Stomach smooth muscle (tissue), 2 donors: ENCODE measurements around the gene DUSP19.

ENCODE experiments used
- H3K27ac ChIP-seq: one replicate; pipeline ENCODE4 v1.7.0; 2013; ENCODE audit warnings: mild to moderate bottlenecking, low read length, inconsistent platforms
- H3K27me3 ChIP-seq, 2 donors: one replicate each; pipeline ENCODE4 v1.7.0; 2013; ENCODE audit warnings: low read length in 2 of 2; ENCODE audit not compliant: insufficient read depth in 2 of 2, control insufficient read depth in 1 of 2
- H3K36me3 ChIP-seq, 2 donors: one replicate each; pipeline ENCODE4 v1.7.0; 2013; ENCODE audit warnings: low read length in 2 of 2; ENCODE audit not compliant: control insufficient read depth in 2 of 2, insufficient read depth in 2 of 2
- H3K4me1 ChIP-seq: one replicate; pipeline ENCODE4 v1.7.0; 2013; ENCODE audit warnings: low read length; ENCODE audit not compliant: control insufficient read depth, insufficient read depth
- H3K4me3 ChIP-seq, 2 donors: one replicate each; pipeline ENCODE4 v1.7.0; 2013; ENCODE audit warnings: low read length in 2 of 2
- H3K9ac ChIP-seq, 2 donors: one replicate each; pipeline ENCODE4 v1.7.0; 2013; ENCODE audit warnings: low read length in 2 of 2, mild to moderate bottlenecking in 1 of 2
- H3K9me3 ChIP-seq, 2 donors: one replicate each; pipeline ENCODE4 v1.7.0; 2013; ENCODE audit warnings: low read length in 2 of 2; ENCODE audit not compliant: control insufficient read depth in 2 of 2
- donor health status: healthy.
- donor health status: Pancreatic carcinoma.

The DUSP19 gene

GRCh38 chr2:183126635-183127034, 48.1 kb downstream of the DUSP19 start:
- H3K4me3 ChIP-seq, result no peak overlapping the region
- H3K36me3 ChIP-seq, result peaks cover 0 to 5% of the 10 kb centered on the region in 2 donors
- H3K27ac ChIP-seq, result no peak overlapping the region
- no peaks in the 10 kb centered on the region for H3K9me3 ChIP-seq
- H3K9ac ChIP-seq, result no peak overlapping the region
- no peaks in the 10 kb centered on the region for H3K27me3 ChIP-seq
- no peaks in the 10 kb centered on the region for H3K4me1 ChIP-seq

- no peaks in the 10 kb centered on the region for H3K4me1 ChIP-seq
- no peaks in the 10 kb centered on the region for H3K27me3 ChIP-seq
- H3K36me3 ChIP-seq, result peaks cover 3 to 5% of the 10 kb centered on the region in 2 donors
- no peak overlapping the region for H3K27ac ChIP-seq
- H3K4me3 ChIP-seq, result no peak overlapping the region
- no peak overlapping the region for H3K9ac ChIP-seq
- no peaks in the 10 kb centered on the region for H3K9me3 ChIP-seq
Measured at GRCh38 chr2:183134016-183134415, 55.5 kb downstream of the DUSP19 start.

GRCh38 chr2:183148955-183149354, 70.4 kb downstream of the DUSP19 start:
- Histone ChIP-seq H3K36me3 (peaks cover 2 to 7% of the 10 kb centered on the region in 2 donors), H3K4me3 (no peak overlapping the region), H3K4me1 (no peaks in the 10 kb centered on the region), H3K9me3 (no peaks in the 10 kb centered on the region), H3K9ac (no peak overlapping the region), H3K27ac (no peak overlapping the region), H3K27me3 (no peaks in the 10 kb centered on the region)

- Histone ChIP-seq H3K27me3 (no peaks in the 10 kb centered on the region), H3K4me3 (no peak overlapping the region), H3K27ac (no peak overlapping the region), H3K9me3 (no peaks in the 10 kb centered on the region), H3K36me3 (peaks cover 0 to 7% of the 10 kb centered on the region in 2 donors), H3K9ac (no peak overlapping the region), H3K4me1 (no peaks in the 10 kb centered on the region)
Measured at GRCh38 chr2:183149489-183149888, 70.9 kb downstream of the DUSP19 start.
